Naive B cell (primary cell): Measurements from ENCODE around the gene RUVBL2. TPM values are rescaled to one million over a fixed set of nuclear protein-coding genes. Genes with fewer than 3 reads are reported as not detected.
A peak's percentile ranks its signal among the peaks of the same experiment; 100 is the strongest.

ENCODE experiments used
- ATAC-seq, 2 donors: fragments of 150-1000 bp; cut with Tn5 transposase; 2 replicates each; pipeline ENCODE4 v1.10.0; 2021; ENCODE audit warnings: low read depth in 2 of 2, mild to moderate bottlenecking in 2 of 2, moderate library complexity in 2 of 2
- DNase-seq: peaks from one replicate; pipeline ENCODE4 v3.0.0; 2022
- H3K27ac Mint-ChIP-seq, 6 donors: one replicate each; pipeline ENCODE4 v1.8.0; 2020 to 2022; ENCODE audit warnings: mild to moderate bottlenecking in 6 of 6, mixed read lengths in 6 of 6, moderate library complexity in 5 of 6, inconsistent platforms in 2 of 6
- H3K27me3 Mint-ChIP-seq, 3 donors: one replicate each; pipeline ENCODE4 v1.8.0; 2021 to 2022; ENCODE audit warnings: mixed read lengths in 3 of 3, mild to moderate bottlenecking in 1 of 3
- H3K36me3 Mint-ChIP-seq, 2 donors: one replicate each; pipeline ENCODE4 v1.8.0; 2020 to 2022; ENCODE audit warnings: mixed read lengths in 2 of 2, inconsistent platforms in 1 of 2, mild to moderate bottlenecking in 1 of 2
- H3K4me1 Mint-ChIP-seq, 3 donors: one replicate each; pipeline ENCODE4 v1.8.0; 2020 to 2022; ENCODE audit warnings: mixed read lengths in 3 of 3, inconsistent platforms in 1 of 3, mild to moderate bottlenecking in 1 of 3, moderate library complexity in 1 of 3
- H3K4me3 Mint-ChIP-seq, 8 donors: one replicate each; pipeline ENCODE4 v1.8.0; 2020 to 2022; ENCODE audit warnings: mild to moderate bottlenecking in 8 of 8, mixed read lengths in 8 of 8, moderate library complexity in 8 of 8, inconsistent platforms in 2 of 8
- H3K9me3 Mint-ChIP-seq, 7 donors: one replicate each; pipeline ENCODE4 v1.8.0; 2020 to 2022; ENCODE audit warnings: mixed read lengths in 7 of 7, mild to moderate bottlenecking in 5 of 7, inconsistent platforms in 2 of 7, moderate library complexity in 1 of 7
- polyA plus RNA-seq, 6 donors: library from polyadenylated mRNA; unstranded; fragments of 300-500 nt; fragmentation: Illumina TruSeq; gene quantifications; one replicate each; pipeline ENCODE4 v1.2.3, GENCODE V29; 2021; ENCODE audit warnings: low read depth in 6 of 6

RUVBL2 gene
- polyA plus RNA-seq, 6 donors from 2014 or later, result 39.7 to 63.2 (median 50.0) TPM

- ATAC-seq (no peak), DNase-seq (no peak)
- Mint-ChIP-seq H3K4me1 (peaks cover 18 to 22% (median 22%) of the 10 kb centered on the region in 3 donors), H3K4me3 (peak overlapping the region in 3 of 8 donors; percentile 83 to 90 (median 90)), H3K9me3 (peaks cover 0 to 4% (median 0%) of the 10 kb centered on the region in 7 donors), H3K27ac (no peak overlapping the region), H3K27me3 (peaks cover 28 to 80% (median 59%) of the 10 kb centered on the region in 3 donors), H3K36me3 (peaks cover 0 to 13% of the 10 kb centered on the region in 2 donors)
Measured at GRCh38 chr19:49058562-49058961, 64.9 kb downstream of the RUVBL2 start.

- H3K9me3 Mint-ChIP-seq, result peaks cover 0 to 4% (median 0%) of the 10 kb centered on the region in 7 donors
- peak overlapping the region in 2 of 8 donors; percentile 4 to 74 for H3K4me3 Mint-ChIP-seq
- ATAC-seq, result no peak
- no peak for DNase-seq
- no peak overlapping the region for H3K27ac Mint-ChIP-seq
- peaks cover 18 to 22% (median 22%) of the 10 kb centered on the region in 3 donors for H3K4me1 Mint-ChIP-seq
- peaks cover 28 to 82% (median 54%) of the 10 kb centered on the region in 3 donors for H3K27me3 Mint-ChIP-seq
- H3K36me3 Mint-ChIP-seq, result peaks cover 0 to 13% of the 10 kb centered on the region in 2 donors
Measured at GRCh38 chr19:49059053-49059452, 65.4 kb downstream of the RUVBL2 start.

- peaks cover 0 to 4% (median 0%) of the 10 kb centered on the region in 7 donors for H3K9me3 Mint-ChIP-seq
- peaks cover 18 to 32% (median 27%) of the 10 kb centered on the region in 3 donors for H3K4me1 Mint-ChIP-seq
- H3K4me3 Mint-ChIP-seq, result peak overlapping the region in 3 of 8 donors; percentile 1 to 63 (median 55)
- ATAC-seq (no peak), DNase-seq (no peak)
- peaks cover 0 to 13% of the 10 kb centered on the region in 2 donors for H3K36me3 Mint-ChIP-seq
- peaks cover 34 to 81% (median 56%) of the 10 kb centered on the region in 3 donors for H3K27me3 Mint-ChIP-seq
- peak overlapping the region in 1 of 6 donors; percentile 33 for H3K27ac Mint-ChIP-seq
Measured at GRCh38 chr19:49061000-49061399, 67.3 kb downstream of the RUVBL2 start.

GRCh38 chr19:49061445-49061844 lies 67.8 kb downstream of the RUVBL2 start:
- peaks cover 18 to 29% (median 22%) of the 10 kb centered on the region in 3 donors for H3K4me1 Mint-ChIP-seq
- peak overlapping the region in 1 of 6 donors; percentile 33 for H3K27ac Mint-ChIP-seq
- H3K4me3 Mint-ChIP-seq, result no peak overlapping the region
- H3K27me3 Mint-ChIP-seq, result peaks cover 39 to 81% (median 60%) of the 10 kb centered on the region in 3 donors
- ATAC-seq (no peak), DNase-seq (no peak)
- peaks cover 0 to 4% (median 0%) of the 10 kb centered on the region in 7 donors for H3K9me3 Mint-ChIP-seq
- peaks cover 0 to 13% of the 10 kb centered on the region in 2 donors for H3K36me3 Mint-ChIP-seq

- Mint-ChIP-seq H3K4me3 (peak overlapping the region in 4 of 8 donors; percentile 3 to 59 (median 14)), H3K4me1 (peaks cover 0 to 12% (median 6%) of the 10 kb centered on the region in 3 donors), H3K27me3 (peaks cover 42 to 74% (median 56%) of the 10 kb centered on the region in 3 donors), H3K27ac (no peak overlapping the region), H3K36me3 (peaks cover 4 to 14% of the 10 kb centered on the region in 2 donors), H3K9me3 (peaks cover 0 to 4% (median under 1%) of the 10 kb centered on the region in 7 donors)
- no peak for DNase-seq
- ATAC-seq, result no peak
Measured at GRCh38 chr19:49064029-49064629, 70.4 kb downstream of the RUVBL2 start.

GRCh38 chr19:49064768-49065611 lies 71.3 kb downstream of the RUVBL2 start, which contains the start of gene NTF4:
Gene NTF4, minus strand, starts transcription at chr19:49064818. Its CDS starts 2,821 bp downstream, at chr19:49061997.
- Mint-ChIP-seq H3K4me1 (peaks cover 0 to 12% (median 6%) of the 10 kb centered on the region in 3 donors), H3K27me3 (peaks cover 44 to 77% (median 59%) of the 10 kb centered on the region in 3 donors), H3K9me3 (peaks cover 0 to 7% (median 5%) of the 10 kb centered on the region in 7 donors), H3K27ac (peak within 1 kb of the TSS in 1 of 6 donors; percentile 70), H3K4me3 (peak within 1 kb of the TSS in 6 of 8 donors; percentile 3 to 59 (median 10)), H3K36me3 (peaks cover 4 to 15% of the 10 kb centered on the region in 2 donors)
- ATAC-seq (peak in 1 of 2 donors; percentile 33), DNase-seq (no peak)

Other genes starting within 250 kb of the RUVBL2 start
- gene IZUMO1, start 247.0 kb upstream of the RUVBL2 start, polyA plus RNA-seq, result not detected
- gene FUT1, start 241.2 kb upstream of the RUVBL2 start, polyA plus RNA-seq, result not detected
- not detected for gene FGF21, start 238.4 kb upstream of the RUVBL2 start, polyA plus RNA-seq
- gene BCAT2, start 182.9 kb upstream of the RUVBL2 start, polyA plus RNA-seq, result 10 to 100 TPM; 16.3 to 29.5 (median 22.2) TPM
- 1 to 10 TPM in 4 of 6 donors, under 1 TPM in 1, not detected in 1; 1.00 to 3.3 (median 1.4) TPM for gene HSD17B14, start 157.4 kb upstream of the RUVBL2 start, polyA plus RNA-seq
- 10 to 100 TPM in 1 of 6 donors, 1 to 10 TPM in 5; 4.4 to 15.3 (median 8.7) TPM for gene PLEKHA4, start 125.3 kb upstream of the RUVBL2 start, polyA plus RNA-seq
- 100 to 1,000 TPM in 5 of 6 donors, 10 to 100 TPM in 1; 98.9 to 436 (median 172) TPM for gene PPP1R15A, start 121.5 kb upstream of the RUVBL2 start, polyA plus RNA-seq
- not detected for gene TULP2, start 95.1 kb upstream of the RUVBL2 start, polyA plus RNA-seq
- gene NUCB1, start 93.6 kb upstream of the RUVBL2 start, polyA plus RNA-seq, result 10 to 100 TPM; 48.8 to 90.6 (median 54.6) TPM
- under 1 TPM in 1 of 6 donors, not detected in 5; 0.32 TPM for gene DHDH, start 60.2 kb upstream of the RUVBL2 start, polyA plus RNA-seq
- 10 to 100 TPM; 56.0 to 88.2 (median 68.3) TPM for gene BAX, start 39.0 kb upstream of the RUVBL2 start, polyA plus RNA-seq
- gene FTL, start 28.6 kb upstream of the RUVBL2 start, polyA plus RNA-seq, result 1,000 to 10,000 TPM; 5,752 to 7,301 (median 6,284) TPM
- gene GYS1, start 578 bp upstream of the RUVBL2 start, polyA plus RNA-seq, result 10 to 100 TPM; 16.0 to 24.1 (median 20.5) TPM
- gene LHB, start 23.2 kb downstream of the RUVBL2 start, polyA plus RNA-seq, result not detected
- not detected for gene CGB3, start 30.4 kb downstream of the RUVBL2 start, polyA plus RNA-seq
- not detected for gene CGB2, start 38.0 kb downstream of the RUVBL2 start, polyA plus RNA-seq
- not detected for gene CGB1, start 43.0 kb downstream of the RUVBL2 start, polyA plus RNA-seq
- not detected for gene CGB5, start 50.0 kb downstream of the RUVBL2 start, polyA plus RNA-seq
- gene CGB8, start 55.2 kb downstream of the RUVBL2 start, polyA plus RNA-seq, result not detected
- gene CGB7, start 63.9 kb downstream of the RUVBL2 start, polyA plus RNA-seq, result not detected
- gene NTF4, start 70.9 kb downstream of the RUVBL2 start, polyA plus RNA-seq, result not detected
- not detected for gene KCNA7, start 78.8 kb downstream of the RUVBL2 start, polyA plus RNA-seq
- 10 to 100 TPM; 29.8 to 63.5 (median 41.6) TPM for gene SNRNP70, start 91.6 kb downstream of the RUVBL2 start, polyA plus RNA-seq
- 1 to 10 TPM in 5 of 6 donors, not detected in 1; 2.8 to 5.0 (median 3.5) TPM for gene LIN7B, start 120.5 kb downstream of the RUVBL2 start, polyA plus RNA-seq
- 1 to 10 TPM; 2.8 to 6.3 (median 5.8) TPM for gene C19orf73, start 125.3 kb downstream of the RUVBL2 start, polyA plus RNA-seq
- under 1 TPM in 2 of 6 donors, not detected in 4; 0.23 to 0.26 TPM for gene PPFIA3, start 125.7 kb downstream of the RUVBL2 start, polyA plus RNA-seq
- not detected for gene HRC, start 161.5 kb downstream of the RUVBL2 start, polyA plus RNA-seq
- under 1 TPM in 1 of 6 donors, not detected in 5; 0.45 TPM for gene TRPM4, start 163.9 kb downstream of the RUVBL2 start, polyA plus RNA-seq